ENCODE measurements around the gene ADAMTS2.

ADAMTS2 gene

GRCh38 chr5:179181988-179182387 is 163.3 kb downstream of the ADAMTS2 start:
- H3K9ac ChIP-seq (ENCODE audit: low read depth, low read length), result no peak overlapping the region
- H3K4me1 ChIP-seq (ENCODE audit: insufficient read depth, low read length), result peaks cover 14% of the 10 kb centered on the region
- H3K9me3 ChIP-seq (ENCODE audit: control insufficient read depth, insufficient read depth, low read length), result no peaks in the 10 kb centered on the region
- H3K36me3 ChIP-seq (ENCODE audit: insufficient read depth, low read length), result 0 out of 2 replicates have a peak, but pooled peaks cover 3% of the 10 kb centered on the region

- Histone ChIP-seq H3K9me3 (ENCODE audit: control insufficient read depth, insufficient read depth, low read length) (no peaks in the 10 kb centered on the region), H3K9ac (ENCODE audit: low read depth, low read length) (no peak overlapping the region), H3K4me1 (ENCODE audit: insufficient read depth, low read length) (peaks cover 9% of the 10 kb centered on the region; the same call in 1 of the 2 replicates), H3K36me3 (ENCODE audit: insufficient read depth, low read length) (0 out of 2 replicates have a peak, but pooled peaks cover 3% of the 10 kb centered on the region)
These were observed 164.2 kb downstream of the ADAMTS2 start for GRCh38 chr5:179180921-179181645.

GRCh38 chr5:179180061-179180610 is 165.1 kb downstream of the ADAMTS2 start:
- 0 out of 2 replicates have a peak, but pooled peaks cover 2% of the 10 kb centered on the region for H3K4me1 ChIP-seq (ENCODE audit: insufficient read depth, low read length)
- no peaks in the 10 kb centered on the region for H3K9me3 ChIP-seq (ENCODE audit: control insufficient read depth, insufficient read depth, low read length)
- H3K9ac ChIP-seq (ENCODE audit: low read depth, low read length), result no peak overlapping the region
- H3K36me3 ChIP-seq (ENCODE audit: insufficient read depth, low read length), result 0 out of 2 replicates have a peak, but pooled peaks cover 3% of the 10 kb centered on the region

- Histone ChIP-seq H3K36me3 (ENCODE audit: insufficient read depth, low read length) (0 out of 2 replicates have a peak, but pooled peaks cover 3% of the 10 kb centered on the region), H3K9ac (ENCODE audit: low read depth, low read length) (no peak overlapping the region), H3K9me3 (ENCODE audit: control insufficient read depth, insufficient read depth, low read length) (no peaks in the 10 kb centered on the region), H3K4me1 (ENCODE audit: insufficient read depth, low read length) (no peaks in the 10 kb centered on the region)
These were observed 167.3 kb downstream of the ADAMTS2 start for GRCh38 chr5:179177711-179178575.

- no peaks in the 10 kb centered on the region for H3K4me1 ChIP-seq (ENCODE audit: insufficient read depth, low read length)
- H3K9ac ChIP-seq (ENCODE audit: low read depth, low read length), result no peak overlapping the region
- 0 out of 2 replicates have a peak, but pooled peaks cover 3% of the 10 kb centered on the region for H3K36me3 ChIP-seq (ENCODE audit: insufficient read depth, low read length)
- H3K9me3 ChIP-seq (ENCODE audit: control insufficient read depth, insufficient read depth, low read length), result no peaks in the 10 kb centered on the region
These were observed 168.6 kb downstream of the ADAMTS2 start for GRCh38 chr5:179176571-179177230.

DNA sequence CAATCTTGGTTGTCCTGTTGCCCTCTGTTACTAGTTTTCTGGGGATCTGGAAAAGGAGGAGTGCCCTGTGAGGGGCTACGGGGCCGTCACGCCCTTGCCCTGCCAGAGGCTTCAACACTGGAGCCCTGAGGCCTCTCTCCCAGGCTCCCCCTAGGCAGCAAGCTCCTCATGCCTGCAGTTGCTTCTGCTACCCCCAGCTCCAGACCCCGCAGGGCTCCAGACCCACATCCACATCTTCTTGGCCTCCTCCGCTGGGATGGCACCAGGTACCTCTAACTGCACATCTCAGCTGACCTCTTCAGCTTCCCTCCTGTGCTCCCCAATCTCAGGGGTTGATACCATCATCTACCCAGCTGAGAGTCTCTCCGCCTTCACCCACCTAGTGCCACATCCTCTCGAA is 169.1 kb downstream of the ADAMTS2 start:
- Histone ChIP-seq H3K36me3 (ENCODE audit: insufficient read depth, low read length) (0 out of 2 replicates have a peak, but pooled peaks cover 3% of the 10 kb centered on the region), H3K9me3 (ENCODE audit: control insufficient read depth, insufficient read depth, low read length) (no peaks in the 10 kb centered on the region), H3K9ac (ENCODE audit: low read depth, low read length) (no peak overlapping the region), H3K4me1 (ENCODE audit: insufficient read depth, low read length) (no peaks in the 10 kb centered on the region)

DNA sequence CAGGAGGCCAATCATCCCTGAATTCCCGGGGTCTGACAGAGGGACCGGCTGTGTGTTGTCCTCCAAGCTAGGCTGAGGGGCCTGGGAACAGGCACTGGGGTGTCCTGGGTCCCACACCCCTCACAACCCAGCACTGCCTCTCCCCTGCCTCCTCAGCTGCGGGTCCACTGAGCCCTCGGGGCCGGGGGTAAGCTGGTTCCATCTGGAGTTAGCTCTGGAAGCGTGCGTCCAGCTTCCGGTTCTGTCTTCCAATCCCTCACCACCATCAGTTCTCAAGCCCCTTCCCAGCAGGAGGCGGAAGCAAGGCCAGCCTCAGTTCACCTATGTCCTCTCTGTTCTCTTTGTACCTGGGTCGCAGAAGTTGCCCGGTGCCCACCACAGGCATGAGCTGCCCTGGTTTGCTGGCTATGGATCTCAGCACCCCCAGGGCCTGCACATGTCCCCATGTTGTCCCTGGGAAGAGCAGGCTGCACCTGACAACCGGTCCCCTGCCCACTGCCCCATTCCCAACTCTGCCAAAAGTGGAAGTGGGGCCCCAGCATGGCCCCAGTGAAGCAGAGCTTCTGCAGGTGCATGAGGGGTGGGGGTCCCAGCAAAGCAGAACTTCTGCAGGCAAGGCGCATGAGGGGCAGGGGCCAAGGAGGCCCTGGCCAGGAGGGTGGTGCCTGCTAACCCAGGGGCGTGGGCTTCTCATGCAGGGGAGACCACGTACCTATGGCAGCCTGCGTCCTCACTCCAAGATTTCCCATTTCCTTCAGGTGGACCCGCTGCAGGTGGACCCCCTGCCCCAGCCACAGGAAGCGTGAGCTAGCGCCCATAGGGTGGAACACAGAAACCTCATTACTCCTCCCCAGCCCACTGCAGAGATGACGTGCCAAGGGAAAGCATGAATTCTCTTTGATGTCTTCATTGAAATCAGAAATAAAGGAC is 173.2 kb downstream of the ADAMTS2 start:
- peaks cover 6% of the 10 kb centered on the region; the same call in 1 of the 2 replicates for H3K9me3 ChIP-seq (ENCODE audit: control insufficient read depth, insufficient read depth, low read length)
- no peak overlapping the region for H3K9ac ChIP-seq (ENCODE audit: low read depth, low read length)
- no peaks in the 10 kb centered on the region for H3K4me1 ChIP-seq (ENCODE audit: insufficient read depth, low read length)
- H3K36me3 ChIP-seq (ENCODE audit: insufficient read depth, low read length), result no peaks in the 10 kb centered on the region

- no peaks in the 10 kb centered on the region for H3K4me1 ChIP-seq (ENCODE audit: insufficient read depth, low read length)
- no peaks in the 10 kb centered on the region for H3K36me3 ChIP-seq (ENCODE audit: insufficient read depth, low read length)
- H3K9me3 ChIP-seq (ENCODE audit: control insufficient read depth, insufficient read depth, low read length), result peaks cover 6% of the 10 kb centered on the region; the same call in 1 of the 2 replicates
- H3K9ac ChIP-seq (ENCODE audit: low read depth, low read length), result no peak overlapping the region
These were observed 173.9 kb downstream of the ADAMTS2 start for GRCh38 chr5:179171251-179171815.

GRCh38 chr5:179170606-179171005 is 174.7 kb downstream of the ADAMTS2 start:
- Histone ChIP-seq H3K36me3 (ENCODE audit: insufficient read depth, low read length) (no peaks in the 10 kb centered on the region), H3K9me3 (ENCODE audit: control insufficient read depth, insufficient read depth, low read length) (peaks cover 6% of the 10 kb centered on the region; the same call in 1 of the 2 replicates), H3K4me1 (ENCODE audit: insufficient read depth, low read length) (no peaks in the 10 kb centered on the region), H3K9ac (ENCODE audit: low read depth, low read length) (no peak overlapping the region)

DNA sequence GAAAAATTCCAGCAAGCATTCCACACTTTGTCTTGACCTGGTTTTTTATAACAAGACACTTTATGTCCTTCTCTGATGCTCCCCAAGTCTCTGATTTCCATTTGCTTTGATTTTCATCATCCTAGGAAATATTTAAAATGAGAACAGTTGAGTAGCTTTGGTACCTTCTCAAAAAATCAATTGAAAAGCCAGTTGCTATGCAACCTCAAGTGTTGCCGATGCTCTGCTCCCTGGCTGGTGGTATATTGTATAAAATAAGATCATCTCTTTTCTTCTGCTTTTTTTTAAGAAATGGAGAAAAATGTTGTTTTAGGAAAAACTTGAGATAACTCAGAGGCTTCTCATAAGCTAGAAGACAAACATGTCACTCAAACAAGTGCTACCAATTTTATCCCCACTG is 175.4 kb downstream of the ADAMTS2 start:
- no peaks in the 10 kb centered on the region for H3K36me3 ChIP-seq (ENCODE audit: insufficient read depth, low read length)
- H3K9me3 ChIP-seq (ENCODE audit: control insufficient read depth, insufficient read depth, low read length), result peaks cover 6% of the 10 kb centered on the region; the same call in 1 of the 2 replicates
- H3K9ac ChIP-seq (ENCODE audit: low read depth, low read length), result no peak overlapping the region
- H3K4me1 ChIP-seq (ENCODE audit: insufficient read depth, low read length), result no peaks in the 10 kb centered on the region

- no peak overlapping the region for H3K9ac ChIP-seq (ENCODE audit: low read depth, low read length)
- H3K4me1 ChIP-seq (ENCODE audit: insufficient read depth, low read length), result no peaks in the 10 kb centered on the region
- no peaks in the 10 kb centered on the region for H3K36me3 ChIP-seq (ENCODE audit: insufficient read depth, low read length)
- peaks cover 6% of the 10 kb centered on the region; the same call in 1 of the 2 replicates for H3K9me3 ChIP-seq (ENCODE audit: control insufficient read depth, insufficient read depth, low read length)
These were observed 176.6 kb downstream of the ADAMTS2 start for GRCh38 chr5:179168664-179169063.

DNA sequence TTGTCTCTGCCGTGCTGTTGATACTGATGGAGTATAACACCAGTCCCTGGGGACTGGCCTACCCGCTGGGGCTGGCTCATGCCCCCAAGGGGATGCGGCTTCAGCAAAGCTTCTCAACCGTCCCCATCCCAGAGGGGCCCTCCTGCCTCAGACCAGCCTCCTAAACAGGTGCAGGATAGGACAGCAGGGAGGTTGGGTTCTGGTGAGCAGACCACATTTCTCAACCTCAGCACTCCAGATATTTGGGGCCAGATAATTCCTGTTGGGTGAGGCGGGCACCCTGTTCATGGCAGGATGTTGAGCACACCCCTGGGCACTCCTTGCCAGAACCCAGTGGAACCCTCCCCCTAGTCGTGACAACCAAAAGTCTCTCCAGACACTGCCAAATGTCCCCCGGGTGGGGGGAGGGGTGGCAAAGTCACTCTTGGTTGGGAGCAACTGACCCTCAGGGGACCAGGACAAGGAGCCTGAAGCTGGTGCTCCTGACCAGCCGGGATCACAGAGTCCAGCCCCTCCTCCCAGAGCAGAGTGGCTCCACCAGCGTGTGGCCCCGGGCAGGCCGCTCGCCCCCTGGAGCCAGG is 177.3 kb downstream of the ADAMTS2 start:
- no peaks in the 10 kb centered on the region for H3K4me1 ChIP-seq (ENCODE audit: insufficient read depth, low read length)
- peaks cover 6% of the 10 kb centered on the region; the same call in 1 of the 2 replicates for H3K9me3 ChIP-seq (ENCODE audit: control insufficient read depth, insufficient read depth, low read length)
- H3K36me3 ChIP-seq (ENCODE audit: insufficient read depth, low read length), result no peaks in the 10 kb centered on the region
- H3K9ac ChIP-seq (ENCODE audit: low read depth, low read length), result no peak overlapping the region

All from ES-I3 (cell line).